Measurements from ENCODE around the gene MS4A15.
"Not testable (repeated sequence)": the region's sequence is repeated elsewhere in the genome, so short reads cannot be mapped to it uniquely, and the experiment has no call there.

MS4A15 gene

GRCh38 chr11:60757231-60757800 lies 649 bp downstream of the MS4A15 start:
- no peak for DNase-seq

DNA sequence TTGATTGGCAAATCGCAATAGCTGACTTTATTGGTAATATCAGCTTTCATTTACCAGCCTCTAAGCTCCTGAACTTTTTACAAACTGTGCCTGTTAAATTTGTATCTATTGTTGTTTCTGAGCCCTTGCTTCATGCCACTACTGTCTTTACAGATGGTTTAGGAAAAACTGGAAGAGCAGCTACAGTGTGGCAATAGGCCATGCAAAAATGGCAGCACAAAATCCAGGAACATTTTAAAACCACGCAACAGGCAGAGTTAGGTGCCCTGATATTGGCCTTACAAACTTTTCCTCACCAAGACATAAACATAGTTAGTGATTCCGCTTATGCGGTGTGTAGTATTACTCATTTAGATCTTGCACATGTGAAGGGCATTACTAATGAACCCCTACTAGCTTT lies 2.0 kb downstream of the MS4A15 start:
- not testable (repeated sequence) for DNase-seq

- peak; percentile 37 to 39 for DNase-seq
Measured at GRCh38 chr11:60759438-60760225, 3.0 kb downstream of the MS4A15 start.

DNA sequence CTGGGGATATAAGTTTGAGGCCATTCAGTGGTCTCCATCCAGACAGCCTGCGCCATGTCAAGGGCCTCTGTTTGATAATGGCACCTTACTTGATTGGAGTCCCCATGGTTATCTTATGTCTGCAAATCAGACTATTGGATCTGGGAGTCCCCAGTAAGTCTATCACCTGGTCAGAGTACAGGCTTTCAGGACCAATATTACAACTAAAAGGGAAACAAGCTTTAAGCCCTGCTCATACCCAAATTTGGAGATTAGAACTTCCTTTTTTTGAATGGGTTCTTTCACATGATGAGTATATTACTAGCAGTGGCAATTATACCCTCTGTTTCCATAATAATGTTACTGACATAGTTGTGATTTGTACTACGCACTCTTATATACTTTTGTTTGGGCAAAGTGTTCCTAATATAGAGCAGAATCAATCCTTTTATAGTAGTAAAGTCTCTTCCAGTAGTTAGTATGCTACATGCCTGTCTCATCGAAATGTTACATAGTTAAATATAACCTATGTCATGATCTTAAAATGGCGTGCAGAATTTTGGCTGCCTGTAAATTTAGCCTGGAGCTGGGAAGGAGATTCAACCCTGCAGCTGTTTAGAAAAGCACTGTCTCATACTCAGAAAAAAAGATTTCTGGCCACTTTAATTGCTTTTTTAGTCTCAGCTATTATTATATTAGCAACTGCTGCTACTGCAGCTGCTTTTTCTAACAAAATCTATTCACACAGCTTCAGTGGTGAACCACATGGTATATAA lies 4.9 kb downstream of the MS4A15 start:
- no peak for DNase-seq

- no peak for DNase-seq
Measured at GRCh38 chr11:60762851-60763691, 6.4 kb downstream of the MS4A15 start.

- no peak for DNase-seq
Measured at GRCh38 chr11:60763692-60764369, 7.2 kb downstream of the MS4A15 start.

DNA sequence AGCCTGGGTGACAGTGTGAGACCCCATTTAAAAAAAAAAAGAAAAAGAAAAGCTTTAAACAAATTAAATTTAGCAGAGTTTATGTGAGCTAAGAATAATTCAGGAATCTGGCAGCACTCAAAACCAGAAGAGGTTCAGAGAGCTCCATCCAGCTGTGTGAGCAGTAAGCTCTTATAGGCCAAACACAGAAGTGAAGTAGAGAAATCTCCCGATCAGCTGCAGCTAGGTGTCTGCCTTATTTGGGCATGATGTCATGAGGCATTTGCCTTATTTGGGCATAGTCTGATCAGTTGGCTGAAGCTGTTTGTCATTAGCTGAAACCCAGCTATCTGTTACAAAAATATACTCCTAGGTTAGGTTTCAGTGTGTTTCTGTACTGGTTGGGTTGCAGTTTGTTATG lies 8.2 kb downstream of the MS4A15 start:
- no peak for DNase-seq

GRCh38 chr11:60765355-60765754 lies 8.7 kb downstream of the MS4A15 start:
- no peak for DNase-seq

DNA sequence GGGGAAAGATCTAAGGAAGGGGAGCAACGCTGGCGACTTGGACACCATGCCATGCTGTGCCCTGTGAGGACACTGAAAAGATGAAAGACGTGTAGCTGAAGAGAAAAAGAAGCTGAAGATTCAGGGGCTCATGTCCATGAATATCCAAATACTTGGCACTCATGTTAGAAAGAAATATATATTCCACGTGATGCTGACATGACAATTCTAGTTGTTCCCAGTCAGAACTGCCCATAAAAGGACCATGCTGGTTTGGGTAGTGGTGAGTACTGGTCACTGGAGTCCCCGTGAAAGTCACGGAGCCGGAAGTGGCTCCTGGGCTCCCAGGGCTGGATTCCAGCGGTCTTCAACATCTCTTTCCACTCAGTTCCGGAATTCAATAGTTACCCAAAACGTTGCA lies 9.9 kb downstream of the MS4A15 start:
- no peak for DNase-seq

DNA sequence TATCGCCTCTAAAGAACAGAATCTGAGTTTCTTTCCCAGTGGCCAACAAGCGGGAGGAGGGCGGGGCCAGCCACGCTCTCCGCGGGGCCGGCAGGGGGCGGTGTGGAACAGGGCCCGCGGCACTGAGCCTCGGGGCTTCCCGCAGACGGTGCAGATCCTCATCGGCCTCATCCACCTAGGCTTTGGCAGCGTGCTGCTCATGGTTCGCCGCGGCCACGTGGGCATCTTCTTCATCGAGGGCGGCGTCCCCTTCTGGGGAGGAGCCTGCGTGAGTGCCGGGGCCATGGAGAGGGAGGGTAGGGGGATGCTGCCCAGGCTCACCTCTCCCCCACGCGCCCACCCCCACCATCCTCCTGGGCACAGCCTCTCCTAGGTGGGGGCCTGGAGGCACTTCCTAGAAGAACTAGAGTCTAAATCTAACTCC lies 10.7 kb downstream of the MS4A15 start:
- no peak for DNase-seq

DNA sequence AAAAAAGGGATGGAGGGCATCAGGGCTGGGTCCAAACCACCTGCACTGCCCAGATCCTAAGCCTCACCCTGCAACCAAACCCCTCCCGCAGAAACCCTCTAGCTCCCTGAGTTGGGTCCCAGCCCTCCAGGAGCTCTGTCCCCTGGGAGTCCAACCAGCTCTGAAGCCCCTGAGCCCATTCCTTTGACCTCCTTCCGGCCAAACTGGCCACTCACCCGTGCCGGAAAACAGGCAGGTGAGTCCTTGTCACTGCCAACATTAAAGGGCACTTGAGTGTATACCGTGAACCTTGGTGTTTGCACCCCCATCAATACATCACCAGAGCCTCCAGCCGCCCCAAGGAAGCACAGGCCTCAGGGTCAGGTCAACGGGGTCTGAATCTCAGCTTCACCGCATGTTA lies 11.5 kb downstream of the MS4A15 start:
- no peak for DNase-seq

GRCh38 chr11:60769273-60769672 lies 12.6 kb downstream of the MS4A15 start:
- DNase-seq = no peak

DNA sequence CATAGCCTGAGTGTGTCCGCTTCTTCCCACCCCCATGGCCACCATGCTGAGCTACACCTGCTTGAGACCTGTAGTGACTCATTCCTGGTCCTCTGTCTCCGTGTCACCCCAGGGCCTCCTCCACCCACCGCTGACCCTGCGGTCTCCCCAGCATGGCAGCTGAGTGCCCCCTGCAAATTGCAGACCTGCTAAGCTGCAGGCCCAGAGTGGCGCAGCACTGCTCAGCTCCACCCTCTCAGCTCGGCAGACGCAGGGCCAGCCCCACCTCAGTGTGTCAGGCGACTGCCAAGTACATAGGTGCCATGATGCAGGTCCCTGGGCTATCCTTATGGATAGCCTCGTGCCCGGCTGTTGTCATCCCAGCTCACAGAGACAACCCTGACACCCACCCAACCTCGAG lies 13.1 kb downstream of the MS4A15 start:
- no peak for DNase-seq

DNA sequence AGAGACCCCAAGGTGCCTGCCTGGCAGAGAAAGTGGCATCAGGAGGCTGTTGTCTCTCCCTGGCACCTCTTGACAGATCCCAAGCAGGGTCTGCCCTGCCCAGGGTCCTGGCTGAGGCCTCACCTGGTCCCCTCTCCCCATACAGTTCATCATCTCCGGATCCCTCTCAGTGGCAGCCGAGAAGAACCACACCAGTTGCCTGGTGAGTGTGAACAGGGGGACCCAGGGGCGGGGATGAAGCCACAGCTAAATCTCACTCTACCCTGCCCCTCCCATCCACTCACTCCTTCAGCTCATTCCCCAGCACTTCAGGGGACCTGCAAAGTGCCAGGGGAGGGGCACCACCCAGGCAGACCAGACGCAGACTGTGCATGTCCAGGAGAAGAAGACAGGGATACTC lies 14.5 kb downstream of the MS4A15 start:
- DNase-seq = no peak

DNA sequence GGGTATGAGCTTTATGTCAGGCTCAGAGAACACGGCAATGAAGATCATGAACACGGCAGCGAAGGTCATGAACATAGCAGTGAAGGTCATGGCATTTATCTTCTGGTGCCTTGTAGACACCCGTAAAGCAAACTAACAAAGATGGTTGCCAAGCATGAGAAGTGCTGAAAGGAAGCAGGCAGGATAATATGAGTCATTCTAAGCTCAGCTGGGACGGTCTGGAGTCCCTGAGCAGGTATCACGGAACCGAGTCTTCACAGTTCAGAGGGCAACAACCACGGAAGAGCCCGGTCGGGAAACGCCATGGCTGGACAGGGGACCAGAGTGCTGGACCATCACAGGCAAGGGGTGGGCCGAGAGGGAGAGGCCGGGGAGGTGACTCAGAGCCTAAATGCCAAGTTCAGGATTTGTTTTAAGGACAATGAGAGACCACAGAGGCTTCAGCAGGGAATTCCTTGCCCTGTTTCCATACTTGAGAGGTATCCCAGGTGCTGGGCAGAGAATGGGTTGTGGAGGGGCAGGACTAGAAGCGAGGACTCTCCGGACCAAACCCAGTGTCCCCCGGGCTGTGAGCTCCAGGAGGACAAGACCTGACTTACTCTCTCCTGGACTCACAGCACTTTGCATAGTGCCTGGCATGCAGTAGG lies 15.3 kb downstream of the MS4A15 start:
- DNase-seq = no peak

DNA sequence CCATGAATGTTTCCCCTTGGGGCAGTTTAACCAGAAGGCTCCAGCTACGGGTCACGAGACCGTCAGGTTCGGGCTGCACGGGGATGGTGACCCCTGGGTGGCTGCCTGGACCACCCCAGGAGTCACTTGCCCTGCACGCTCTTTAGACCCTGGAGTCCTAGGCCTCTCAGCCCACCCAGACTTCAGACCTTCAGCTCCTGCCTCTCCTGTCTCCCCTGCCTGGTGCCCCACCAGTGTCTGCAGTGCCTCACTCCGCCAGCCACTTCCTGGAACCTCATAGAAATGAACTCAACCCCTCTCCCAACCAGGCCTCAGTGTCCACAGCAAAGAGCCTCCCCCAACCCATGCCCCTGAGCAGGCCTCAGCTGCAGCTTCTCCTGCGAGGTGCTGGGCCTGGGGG lies 16.0 kb downstream of the MS4A15 start:
- no peak for DNase-seq

GRCh38 chr11:60774726-60775125 lies 18.1 kb downstream of the MS4A15 start:
- DNase-seq = no peak

- peak; percentile 72 to 74 for DNase-seq
Measured at GRCh38 chr11:60775420-60775961, 18.8 kb downstream of the MS4A15 start.

DNA sequence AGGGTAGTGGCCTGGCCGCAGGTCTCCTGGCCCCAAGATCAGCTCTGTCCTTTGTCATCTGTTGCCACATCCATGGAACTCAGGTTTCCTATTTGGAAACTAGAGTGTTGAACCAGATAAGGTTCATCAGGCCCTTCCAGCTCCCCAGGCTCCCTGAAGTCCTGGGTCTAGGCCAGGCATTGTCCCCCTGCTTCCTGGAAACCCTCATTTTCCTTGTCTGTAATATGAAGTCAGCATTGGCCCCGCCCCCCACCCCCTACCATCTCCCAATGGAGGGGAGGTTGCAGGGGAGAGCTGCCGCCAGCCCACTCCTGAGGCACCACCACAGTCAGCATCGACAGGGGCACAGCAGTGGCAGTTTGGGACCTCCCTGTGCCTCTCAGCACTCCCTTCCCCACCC lies 19.5 kb downstream of the MS4A15 start:
- no peak for DNase-seq

DNA sequence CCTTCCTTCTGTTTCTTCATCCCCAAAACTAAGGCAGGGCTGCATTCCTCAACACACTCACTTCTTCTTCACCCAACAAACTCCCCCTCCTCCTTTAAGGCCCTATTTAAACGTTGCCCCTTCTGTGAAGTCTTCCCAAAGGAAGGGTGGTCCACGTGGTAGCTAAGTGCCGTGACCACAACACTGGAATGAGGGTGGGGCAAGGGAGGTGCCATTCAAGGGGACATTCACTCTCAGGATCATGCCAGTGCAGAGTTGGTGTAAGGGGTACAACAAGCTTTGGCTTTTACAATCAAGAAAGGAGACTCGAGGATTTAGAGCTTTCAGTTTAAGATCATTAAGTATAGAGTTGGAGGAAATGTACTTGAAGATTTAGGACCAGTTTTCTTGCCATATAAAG lies 20.4 kb downstream of the MS4A15 start:
- no peak for DNase-seq

GRCh38 chr11:60777572-60777971 lies 20.9 kb downstream of the MS4A15 start:
- no peak for DNase-seq

DNA sequence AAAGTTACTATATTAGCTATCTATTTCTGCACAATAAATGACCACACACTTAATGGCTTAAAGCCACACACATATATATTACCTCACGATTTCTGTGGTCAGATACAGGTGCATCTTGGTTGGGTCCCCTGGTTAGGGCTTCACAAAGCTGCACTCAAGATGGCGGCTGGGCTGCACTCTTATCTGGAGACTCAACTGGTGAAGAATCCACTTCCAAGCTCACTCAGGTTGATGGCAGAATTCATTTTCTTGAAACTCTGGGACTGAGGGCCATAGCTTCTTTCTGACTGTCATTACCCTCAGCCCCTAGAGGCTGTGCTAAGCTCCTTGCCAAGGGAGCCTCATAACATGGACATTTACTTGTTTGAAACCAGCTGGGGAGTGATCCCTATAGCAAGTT lies 23.4 kb downstream of the MS4A15 start:
- DNase-seq = no peak
